AG09319 (cell line): Measurements from ENCODE around the gene ABCB10.

Experiments
- DNase-seq: peaks from one replicate; pipeline ENCODE4 v3.0.0-alpha.2; 2010; ENCODE audit warnings: low read depth; ENCODE audit errors: extremely low read depth
- CTCF ChIP-seq: IDR thresholded peaks from 2 replicates; pipeline ENCODE4 v1.5.1; 2011; ENCODE audit warnings: low read depth, mild to moderate bottlenecking, inconsistent platforms, low read length, moderate library complexity

ABCB10 gene

GRCh38 chr1:229547542-229547941, 11.0 kb downstream of the ABCB10 start:
- no peak for TF ChIP-seq CTCF

GRCh38 chr1:229544587-229544986, 13.9 kb downstream of the ABCB10 start:
- no peak for DNase-seq
- no peak for TF ChIP-seq CTCF

More at GRCh38 chr1:229547542-229547941, 11.0 kb downstream of the ABCB10 start:
- no peak for DNase-seq

GRCh38 chr1:229539863-229540506, 18.5 kb downstream of the ABCB10 start:
- no peak for TF ChIP-seq CTCF
- DNase-seq: no peak

- no peak for TF ChIP-seq CTCF
- no peak for DNase-seq
Measured at GRCh38 chr1:229538945-229539344, 19.6 kb downstream of the ABCB10 start.

GRCh38 chr1:229537894-229538293, 20.6 kb downstream of the ABCB10 start:
- no peak for TF ChIP-seq CTCF
- DNase-seq: no peak

GRCh38 chr1:229536982-229537381, 21.5 kb downstream of the ABCB10 start:
- DNase-seq: no peak
- TF ChIP-seq CTCF: no peak

- no peak for TF ChIP-seq CTCF
- DNase-seq: no peak
Measured at GRCh38 chr1:229535230-229535629, 23.3 kb downstream of the ABCB10 start.
